Upper lobe of right lung (tissue), 1 donor: ENCODE measurements around the gene XCR1. TPM values are rescaled to one million over a fixed set of nuclear protein-coding genes. Genes with fewer than 3 reads are reported as not detected.

Source experiments
- ATAC-seq: fragments of 200-7000 bp; cut with Tn5 transposase; one replicate; pipeline ENCODE4 v1.9.1; 2020; ENCODE audit warnings: mild to moderate bottlenecking, moderate library complexity
- DNase-seq: peaks from one replicate; pipeline ENCODE4 v3.0.0-alpha.2; 2020
- H3K27ac ChIP-seq: fragments of 200-600 bp; one replicate; pipeline ENCODE4 v1.8.0; 2022
- H3K27me3 ChIP-seq: fragments of 200-600 bp; one replicate; pipeline ENCODE4 v1.8.0; 2022; ENCODE audit warnings: mild to moderate bottlenecking
- H3K36me3 ChIP-seq: fragments of 200-600 bp; one replicate; pipeline ENCODE4 v1.8.0; 2022
- H3K4me1 ChIP-seq: fragments of 200-600 bp; one replicate; pipeline ENCODE4 v1.8.0; 2022
- H3K4me3 ChIP-seq: fragments of 200-600 bp; one replicate; pipeline ENCODE4 v1.8.0; 2022; ENCODE audit warnings: mild to moderate bottlenecking
- H3K9me3 ChIP-seq: fragments of 200-600 bp; one replicate; pipeline ENCODE4 v1.8.0; 2022
- intact Hi-C: fragments of 100-400 bp; cut with DNase I; formaldehyde crosslinking; loops from one replicate; pipeline ENCODE4 v1.11.0; 2022
- long read RNA-seq: library from polyadenylated mRNA; unstranded; transcript quantifications from one replicate; pipeline ENCODE4 v2.0.0, GENCODE V29; 2021
- total RNA-seq: library from RNA; stranded (reverse); fragmentation: NEBNext Ultra II Directional; extraction: Animal tissue kit (Norgen Biotek cat#: 25700); gene quantifications from one replicate; pipeline ENCODE4 v1.2.1, GENCODE V29; 2021
- TF ChIP-seq, protein P1 (sequence below): fragments of 200-600 bp; IDR thresholded peaks from one replicate; pipeline ENCODE4 v1.8.0; 2022; ENCODE audit warnings: antibody characterized with exemption
- donor health status: DM: no; HTN: yes; CAD: no; lungs with severe emphysema.

The XCR1 gene, protein sequence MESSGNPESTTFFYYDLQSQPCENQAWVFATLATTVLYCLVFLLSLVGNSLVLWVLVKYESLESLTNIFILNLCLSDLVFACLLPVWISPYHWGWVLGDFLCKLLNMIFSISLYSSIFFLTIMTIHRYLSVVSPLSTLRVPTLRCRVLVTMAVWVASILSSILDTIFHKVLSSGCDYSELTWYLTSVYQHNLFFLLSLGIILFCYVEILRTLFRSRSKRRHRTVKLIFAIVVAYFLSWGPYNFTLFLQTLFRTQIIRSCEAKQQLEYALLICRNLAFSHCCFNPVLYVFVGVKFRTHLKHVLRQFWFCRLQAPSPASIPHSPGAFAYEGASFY
- 0.26 TPM for total RNA-seq
- long read RNA-seq: 0 reads

DNA sequence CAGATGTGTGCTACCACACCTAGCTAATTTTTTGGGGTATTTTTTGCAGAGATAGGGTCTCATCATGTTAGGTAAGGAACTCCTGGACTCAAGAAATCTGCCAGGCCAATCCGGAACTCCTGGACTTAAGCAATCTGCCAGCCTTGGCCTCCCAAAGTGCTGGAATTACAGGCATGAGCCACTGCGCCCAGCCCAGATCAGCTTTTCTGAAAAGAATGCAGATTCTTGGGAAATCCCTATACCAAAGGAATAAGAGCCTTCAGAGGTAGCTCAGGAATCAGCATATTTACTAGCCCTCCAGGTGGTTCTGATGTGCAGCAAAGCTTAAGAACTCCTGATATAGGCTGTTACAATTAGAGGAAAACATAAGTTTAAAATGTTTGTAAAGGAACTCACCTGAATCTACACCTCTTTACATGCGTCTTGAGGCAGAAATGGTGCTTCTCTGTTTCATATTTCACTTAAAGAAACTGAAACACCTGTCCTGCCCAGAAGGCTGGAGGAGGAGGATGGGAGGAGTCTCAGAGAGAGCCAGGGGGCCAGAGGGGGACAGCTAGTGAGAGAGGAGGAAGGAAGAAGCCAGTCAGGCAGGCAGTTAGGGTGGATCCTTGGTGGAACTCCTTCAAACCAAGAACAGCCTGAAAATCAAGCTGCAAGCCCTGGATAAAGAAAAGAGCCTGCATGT is at the start of gene XCR1:
Gene XCR1, minus strand, starts transcription at position 463 of the 685 bp plus-strand sequence. CDS start 5,536 bp downstream, outside the sequence.
- DNase-seq: no peak
- no peak for ATAC-seq
- Histone ChIP-seq H3K27ac (no peak within 1 kb of the TSS), H3K36me3 (no peaks in the 10 kb centered on the region), H3K4me1 (no peaks in the 10 kb centered on the region), H3K27me3 (no peaks in the 10 kb centered on the region), H3K4me3 (no peak within 1 kb of the TSS), H3K9me3 (no peaks in the 10 kb centered on the region)
- intact Hi-C loops: no loop called here
- TF ChIP-seq, protein P1, sequence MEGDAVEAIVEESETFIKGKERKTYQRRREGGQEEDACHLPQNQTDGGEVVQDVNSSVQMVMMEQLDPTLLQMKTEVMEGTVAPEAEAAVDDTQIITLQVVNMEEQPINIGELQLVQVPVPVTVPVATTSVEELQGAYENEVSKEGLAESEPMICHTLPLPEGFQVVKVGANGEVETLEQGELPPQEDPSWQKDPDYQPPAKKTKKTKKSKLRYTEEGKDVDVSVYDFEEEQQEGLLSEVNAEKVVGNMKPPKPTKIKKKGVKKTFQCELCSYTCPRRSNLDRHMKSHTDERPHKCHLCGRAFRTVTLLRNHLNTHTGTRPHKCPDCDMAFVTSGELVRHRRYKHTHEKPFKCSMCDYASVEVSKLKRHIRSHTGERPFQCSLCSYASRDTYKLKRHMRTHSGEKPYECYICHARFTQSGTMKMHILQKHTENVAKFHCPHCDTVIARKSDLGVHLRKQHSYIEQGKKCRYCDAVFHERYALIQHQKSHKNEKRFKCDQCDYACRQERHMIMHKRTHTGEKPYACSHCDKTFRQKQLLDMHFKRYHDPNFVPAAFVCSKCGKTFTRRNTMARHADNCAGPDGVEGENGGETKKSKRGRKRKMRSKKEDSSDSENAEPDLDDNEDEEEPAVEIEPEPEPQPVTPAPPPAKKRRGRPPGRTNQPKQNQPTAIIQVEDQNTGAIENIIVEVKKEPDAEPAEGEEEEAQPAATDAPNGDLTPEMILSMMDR: no peak

DNA sequence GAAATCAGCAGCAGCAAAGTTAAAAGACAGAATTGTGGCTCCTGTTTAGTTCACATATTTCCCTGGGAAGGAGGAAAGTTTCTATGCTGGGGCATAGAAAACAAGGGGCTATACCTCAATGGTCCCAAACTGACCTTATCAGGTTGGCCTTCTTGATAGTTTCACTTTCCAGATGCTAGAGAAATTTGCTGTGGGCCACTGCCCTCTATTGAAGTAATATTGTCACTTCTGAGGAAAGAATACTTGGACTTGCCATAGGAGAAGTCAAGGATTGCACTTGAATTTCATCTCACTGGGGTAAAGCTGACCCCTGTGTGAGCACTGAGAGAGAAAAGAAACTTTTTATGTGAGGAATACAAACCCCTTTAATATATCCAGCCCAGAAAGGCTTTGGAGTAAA is 49.3 kb upstream of the XCR1 start:
- Histone ChIP-seq H3K4me1 (peaks cover 4% of the 10 kb centered on the region), H3K4me3 (no peak overlapping the region), H3K27me3 (no peaks in the 10 kb centered on the region), H3K9me3 (no peaks in the 10 kb centered on the region), H3K27ac (no peak overlapping the region), H3K36me3 (no peaks in the 10 kb centered on the region)
- intact Hi-C loops: loop anchor here (5.0 kb wide), 1 partner anchor 139 kb away; no protein-coding TSS in a partner anchor
- ATAC-seq: peak; percentile 27
- TF ChIP-seq, protein P1: peak; percentile 30
- DNase-seq: no peak

DNA sequence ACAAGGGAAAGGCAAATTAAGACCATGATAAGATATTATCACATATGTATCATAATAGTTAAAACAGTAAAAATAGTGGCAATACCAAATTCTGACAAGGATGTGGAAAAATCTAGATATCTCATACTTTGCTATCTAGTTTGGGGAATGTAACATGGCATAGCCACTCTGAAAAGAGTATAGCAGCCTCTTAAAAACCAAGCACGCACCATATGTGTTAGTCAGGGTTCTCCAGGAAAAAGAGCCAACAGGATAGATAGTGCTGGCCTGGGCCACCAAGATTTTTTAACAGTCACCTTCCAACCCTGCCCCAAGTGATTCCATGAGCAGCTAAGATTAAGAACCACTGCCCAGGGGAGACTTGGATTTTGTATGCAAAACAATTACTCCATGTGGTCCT is 48.5 kb upstream of the XCR1 start:
- H3K9me3 ChIP-seq: no peaks in the 10 kb centered on the region
- no peak for ATAC-seq
- TF ChIP-seq, protein P1: no peak
- no peak overlapping the region for H3K27ac ChIP-seq
- H3K4me3 ChIP-seq: no peak overlapping the region
- intact Hi-C loops: loop anchor here (5.0 kb wide), 1 partner anchor 139 kb away; no protein-coding TSS in a partner anchor
- DNase-seq: no peak
- H3K4me1 ChIP-seq: peaks cover 4% of the 10 kb centered on the region
- no peaks in the 10 kb centered on the region for H3K36me3 ChIP-seq
- H3K27me3 ChIP-seq: no peaks in the 10 kb centered on the region

DNA sequence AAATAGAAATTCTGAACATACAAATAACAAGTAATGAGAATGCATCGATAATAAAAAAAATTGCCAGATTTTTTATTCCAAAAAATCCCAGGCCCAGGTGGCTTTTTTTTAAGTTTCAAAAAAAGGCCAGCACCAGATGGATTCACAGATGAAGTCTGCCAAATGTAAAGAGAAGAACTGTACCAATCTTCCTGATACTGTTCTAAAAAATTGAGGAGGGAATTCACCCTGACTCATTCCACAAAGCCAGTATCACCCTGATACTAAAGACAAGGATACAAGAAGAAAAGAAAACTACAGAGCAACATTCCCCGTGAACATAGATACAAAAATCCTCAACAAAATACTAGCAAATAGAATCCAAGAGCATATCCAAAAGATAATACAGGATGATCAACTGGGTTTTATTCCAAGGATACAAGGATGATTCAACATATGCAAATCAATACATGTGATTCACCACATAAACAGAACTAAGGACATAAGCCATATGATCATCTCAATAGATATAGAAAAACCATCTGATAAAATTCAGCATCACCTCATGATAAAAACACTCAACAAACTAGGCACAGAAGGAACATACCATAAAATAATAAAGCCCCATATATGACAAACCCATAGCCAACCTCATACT is 44.1 kb upstream of the XCR1 start:
- TF ChIP-seq, protein P1: no peak
- no peak for ATAC-seq
- DNase-seq: no peak
- Histone ChIP-seq H3K4me3 (no peak overlapping the region), H3K4me1 (no peaks in the 10 kb centered on the region), H3K36me3 (no peaks in the 10 kb centered on the region), H3K27ac (no peak overlapping the region), H3K9me3 (no peaks in the 10 kb centered on the region), H3K27me3 (no peaks in the 10 kb centered on the region)
- intact Hi-C loops: no loop called here

DNA sequence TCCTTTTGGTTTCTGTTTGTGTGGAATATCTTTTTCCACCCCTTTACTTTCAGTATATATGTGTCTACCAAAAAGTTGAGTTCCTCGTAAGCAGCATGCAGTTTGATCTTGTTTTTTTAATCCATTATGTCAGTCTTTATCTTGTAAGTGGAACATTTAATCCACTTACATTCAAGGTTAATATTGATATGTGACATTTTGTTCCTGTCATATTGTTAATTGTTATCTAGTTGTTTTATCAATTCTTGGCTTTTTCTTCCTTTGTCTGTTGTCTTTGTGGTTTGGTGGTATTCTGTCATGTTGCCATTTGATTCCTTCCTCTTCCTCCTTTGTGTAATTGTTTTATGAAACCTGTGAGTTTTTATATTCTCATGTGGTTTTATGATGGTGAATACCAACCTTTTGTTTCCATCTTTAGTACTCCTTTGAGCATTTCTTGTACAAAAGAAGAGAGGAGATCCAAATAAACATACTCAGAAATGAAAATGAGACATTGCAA is 43.4 kb upstream of the XCR1 start:
- no peak overlapping the region for H3K27ac ChIP-seq
- ATAC-seq: no peak
- no peaks in the 10 kb centered on the region for H3K36me3 ChIP-seq
- no peak for DNase-seq
- no peaks in the 10 kb centered on the region for H3K9me3 ChIP-seq
- intact Hi-C loops: no loop called here
- TF ChIP-seq, protein P1: no peak
- no peaks in the 10 kb centered on the region for H3K4me1 ChIP-seq
- H3K4me3 ChIP-seq: no peak overlapping the region
- H3K27me3 ChIP-seq: no peaks in the 10 kb centered on the region
